GM12873 (cell line): ENCODE data around the gene ZNF346.

Source experiments
- TF ChIP-seq, protein P1 (sequence below): IDR thresholded peaks from 2 replicates; pipeline ENCODE4 v1.5.1; 2012; ENCODE audit warnings: low read depth, mild to moderate bottlenecking, moderate library complexity, low read length, control low read depth; ENCODE audit not compliant: insufficient read depth; ENCODE audit errors: missing control alignments

The ZNF346 gene

GRCh38 chr5:177094224-177095087 lies 72.0 kb downstream of the ZNF346 start:
- TF ChIP-seq, protein P1, sequence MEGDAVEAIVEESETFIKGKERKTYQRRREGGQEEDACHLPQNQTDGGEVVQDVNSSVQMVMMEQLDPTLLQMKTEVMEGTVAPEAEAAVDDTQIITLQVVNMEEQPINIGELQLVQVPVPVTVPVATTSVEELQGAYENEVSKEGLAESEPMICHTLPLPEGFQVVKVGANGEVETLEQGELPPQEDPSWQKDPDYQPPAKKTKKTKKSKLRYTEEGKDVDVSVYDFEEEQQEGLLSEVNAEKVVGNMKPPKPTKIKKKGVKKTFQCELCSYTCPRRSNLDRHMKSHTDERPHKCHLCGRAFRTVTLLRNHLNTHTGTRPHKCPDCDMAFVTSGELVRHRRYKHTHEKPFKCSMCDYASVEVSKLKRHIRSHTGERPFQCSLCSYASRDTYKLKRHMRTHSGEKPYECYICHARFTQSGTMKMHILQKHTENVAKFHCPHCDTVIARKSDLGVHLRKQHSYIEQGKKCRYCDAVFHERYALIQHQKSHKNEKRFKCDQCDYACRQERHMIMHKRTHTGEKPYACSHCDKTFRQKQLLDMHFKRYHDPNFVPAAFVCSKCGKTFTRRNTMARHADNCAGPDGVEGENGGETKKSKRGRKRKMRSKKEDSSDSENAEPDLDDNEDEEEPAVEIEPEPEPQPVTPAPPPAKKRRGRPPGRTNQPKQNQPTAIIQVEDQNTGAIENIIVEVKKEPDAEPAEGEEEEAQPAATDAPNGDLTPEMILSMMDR, result no peak

DNA sequence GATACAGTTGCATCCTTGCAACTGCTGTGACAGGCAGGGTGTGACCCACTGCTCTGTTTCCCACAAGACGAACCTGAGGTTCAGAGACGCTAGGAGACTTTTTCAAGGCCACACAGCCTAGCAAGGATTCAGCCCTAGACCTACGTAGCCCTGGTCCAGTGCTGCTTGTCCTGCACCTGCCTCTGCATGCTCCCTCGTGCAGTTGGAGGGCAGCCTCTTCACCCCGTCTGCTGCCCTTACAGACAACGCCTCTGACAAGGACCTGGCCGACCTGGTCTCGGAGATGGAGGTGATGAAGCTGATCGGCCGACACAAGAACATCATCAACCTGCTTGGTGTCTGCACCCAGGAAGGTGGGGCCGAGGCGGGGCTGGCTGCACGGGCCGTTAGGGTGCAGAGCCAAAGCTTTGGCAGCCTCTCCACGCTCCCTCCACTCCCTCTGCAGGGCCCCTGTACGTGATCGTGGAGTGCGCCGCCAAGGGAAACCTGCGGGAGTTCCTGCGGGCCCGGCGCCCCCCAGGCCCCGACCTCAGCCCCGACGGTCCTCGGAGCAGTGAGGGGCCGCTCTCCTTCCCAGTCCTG lies 72.7 kb downstream of the ZNF346 start:
- TF ChIP-seq, protein P1, result no peak

- TF ChIP-seq, protein P1, result no peak
These were observed 73.9 kb downstream of the ZNF346 start for GRCh38 chr5:177096162-177097015.

GRCh38 chr5:177097016-177097985 lies 74.8 kb downstream of the ZNF346 start:
- TF ChIP-seq, protein P1, result no peak

DNA sequence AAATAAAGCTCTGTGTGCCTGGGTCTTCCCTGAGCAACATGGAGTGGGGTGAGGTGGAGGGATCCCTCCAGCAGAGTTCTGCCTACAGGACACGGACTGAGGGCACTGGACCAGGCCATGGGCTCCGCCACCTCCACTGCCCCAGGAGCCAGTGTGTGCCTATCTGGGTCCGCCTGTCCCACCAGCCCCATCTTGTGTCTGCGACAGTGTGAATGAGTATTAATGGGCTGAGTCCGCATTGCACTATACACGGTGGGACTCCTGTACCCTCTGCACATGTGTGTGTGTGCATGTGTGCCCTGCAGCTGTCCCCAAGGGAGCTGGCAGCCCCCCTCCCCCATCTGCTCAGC lies 75.6 kb downstream of the ZNF346 start:
- TF ChIP-seq, protein P1, result no peak

- TF ChIP-seq, protein P1, result no peak
These were observed 76.1 kb downstream of the ZNF346 start for GRCh38 chr5:177098470-177099141.
